ENCODE data around the gene ASB13. TPM values are rescaled to one million over a fixed set of nuclear protein-coding genes. Genes with fewer than 3 reads are reported as not detected.

ASB13 gene
- total RNA-seq, 2 experiments from 2014 or later, result 7.0 to 7.2 TPM

GRCh38 chr10:5641501-5641900, 24.9 kb downstream of the ASB13 start:
- CTCF ChIA-PET, result interaction anchor here (2.0 kb wide), 1 partner anchor 18 kb away, joined by 5 read pairs; no protein-coding TSS in a partner anchor
- peaks cover 6% of the 10 kb centered on the region for H3K36me3 Mint-ChIP-seq (ENCODE audit: low read depth)
- H3K4me1 Mint-ChIP-seq (ENCODE audit: low read depth), result no peaks in the 10 kb centered on the region
- no peaks in the 10 kb centered on the region for H3K27me3 Mint-ChIP-seq (ENCODE audit: low read depth)
- H3K27ac Mint-ChIP-seq, result no peak overlapping the region
- DNase-seq, result no peak
- intact Hi-C loops (cut with micrococcal nuclease), result no loop called here
- no peak overlapping the region for H3K4me3 Mint-ChIP-seq
- H3K9me3 Mint-ChIP-seq, result no peaks in the 10 kb centered on the region

DNA sequence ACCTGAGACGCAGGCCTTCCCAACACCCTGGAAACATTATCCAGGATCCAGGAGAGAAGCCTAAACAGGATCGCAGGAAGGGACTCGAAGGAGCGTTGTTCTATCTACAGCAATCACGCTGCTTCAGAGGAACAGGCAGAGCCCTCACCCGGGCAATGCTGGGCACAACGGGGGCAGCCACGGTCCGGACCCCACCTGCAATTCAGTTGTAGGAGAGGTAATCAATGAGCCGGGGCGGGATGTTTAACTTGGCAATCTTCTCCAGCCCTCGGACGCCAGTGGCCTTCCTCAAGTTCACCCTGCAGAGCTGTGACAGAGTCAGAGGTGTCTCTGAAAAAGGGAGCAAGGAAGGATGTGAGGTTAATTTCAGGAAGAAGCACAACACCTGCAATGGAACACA, 25.9 kb downstream of the ASB13 start:
- Mint-ChIP-seq H3K4me3 (no peak overlapping the region), H3K27me3 (ENCODE audit: low read depth) (no peaks in the 10 kb centered on the region), H3K9me3 (no peaks in the 10 kb centered on the region), H3K36me3 (ENCODE audit: low read depth) (peaks cover 6% of the 10 kb centered on the region), H3K4me1 (ENCODE audit: low read depth) (no peaks in the 10 kb centered on the region), H3K27ac (no peak overlapping the region)
- DNase-seq, result no peak
- intact Hi-C loops (cut with micrococcal nuclease), result no loop called here
- CTCF ChIA-PET, result no interaction called here

DNA sequence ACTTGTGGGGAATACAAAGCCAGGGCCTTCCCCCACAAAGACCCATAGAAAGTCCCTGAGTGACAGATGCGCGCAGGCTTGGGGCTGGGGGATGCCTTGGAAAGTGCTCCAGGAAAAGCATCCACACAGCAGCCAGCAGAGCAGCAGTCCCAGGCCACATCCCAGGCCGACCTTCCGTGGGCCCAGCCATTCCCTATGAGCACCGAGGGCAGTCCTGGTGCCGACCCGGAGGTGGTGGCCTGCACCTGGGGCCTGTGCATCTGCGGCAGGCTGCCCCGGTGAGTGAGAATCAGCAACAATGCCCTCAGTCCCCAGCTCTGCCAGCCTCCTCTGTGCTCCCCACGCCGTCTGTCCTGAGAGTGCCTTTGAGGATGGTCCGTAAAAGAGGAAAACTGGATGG, 26.4 kb downstream of the ASB13 start:
- intact Hi-C loops (cut with micrococcal nuclease), result no loop called here
- Mint-ChIP-seq H3K27me3 (ENCODE audit: low read depth) (no peaks in the 10 kb centered on the region), H3K27ac (no peak overlapping the region), H3K4me1 (ENCODE audit: low read depth) (no peaks in the 10 kb centered on the region), H3K9me3 (no peaks in the 10 kb centered on the region), H3K36me3 (ENCODE audit: low read depth) (peaks cover 6% of the 10 kb centered on the region), H3K4me3 (no peak overlapping the region)
- CTCF ChIA-PET, result no interaction called here
- no peak for DNase-seq

DNA sequence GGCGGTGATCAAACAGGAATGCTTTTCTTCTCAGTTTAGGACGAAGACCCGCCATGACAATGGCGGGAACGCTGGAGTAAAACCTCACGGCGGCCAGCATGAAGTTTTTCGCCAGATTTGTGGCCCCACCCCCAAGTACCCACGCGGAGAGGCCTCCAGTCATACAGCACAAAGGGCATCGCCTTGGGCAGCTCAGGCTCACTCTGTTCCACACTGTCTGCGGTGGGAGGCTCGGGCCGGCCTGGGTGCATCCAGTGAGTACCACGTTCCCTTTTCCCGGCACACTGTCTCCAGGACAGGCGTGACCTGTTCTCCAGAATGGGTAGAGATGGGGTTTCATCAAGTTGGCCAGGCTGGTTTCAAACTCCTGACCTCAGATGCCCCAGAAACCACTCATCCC, 27.3 kb downstream of the ASB13 start:
- intact Hi-C loops (cut with micrococcal nuclease), result no loop called here
- CTCF ChIA-PET, result no interaction called here
- H3K27ac Mint-ChIP-seq, result no peak overlapping the region

DNA sequence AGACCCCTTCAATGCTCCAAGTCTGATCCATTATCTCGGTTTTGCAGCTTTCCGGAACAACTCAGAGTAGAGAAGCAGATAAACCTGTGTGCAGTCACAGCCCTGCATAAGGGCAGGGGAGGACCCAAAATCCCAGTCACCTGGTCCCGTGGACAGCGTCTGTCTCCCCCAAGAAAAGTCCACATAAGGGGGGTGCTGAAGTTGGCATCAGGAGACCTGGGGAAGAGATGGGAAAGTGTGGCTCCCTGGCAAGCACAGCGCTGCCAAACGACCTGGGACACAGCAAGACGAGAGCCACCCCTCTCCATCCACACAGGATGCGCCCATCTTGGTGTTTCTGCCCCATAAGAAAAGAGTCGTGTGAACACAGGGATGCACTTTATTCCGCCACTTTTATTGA, 27.9 kb downstream of the ASB13 start:
- Mint-ChIP-seq H3K27me3 (ENCODE audit: low read depth) (no peaks in the 10 kb centered on the region), H3K9me3 (no peaks in the 10 kb centered on the region), H3K27ac (no peak overlapping the region), H3K36me3 (ENCODE audit: low read depth) (peaks cover 6% of the 10 kb centered on the region), H3K4me3 (no peak overlapping the region), H3K4me1 (ENCODE audit: low read depth) (no peaks in the 10 kb centered on the region)
- intact Hi-C loops (cut with micrococcal nuclease), result no loop called here
- DNase-seq, result no peak
- CTCF ChIA-PET, result no interaction called here

More for the DNA sequence above, 27.3 kb downstream of the ASB13 start:
- Mint-ChIP-seq H3K27me3 (ENCODE audit: low read depth) (no peaks in the 10 kb centered on the region), H3K4me1 (ENCODE audit: low read depth) (no peaks in the 10 kb centered on the region), H3K36me3 (ENCODE audit: low read depth) (peaks cover 6% of the 10 kb centered on the region), H3K4me3 (no peak overlapping the region), H3K9me3 (no peaks in the 10 kb centered on the region)
- no peak for DNase-seq

DNA sequence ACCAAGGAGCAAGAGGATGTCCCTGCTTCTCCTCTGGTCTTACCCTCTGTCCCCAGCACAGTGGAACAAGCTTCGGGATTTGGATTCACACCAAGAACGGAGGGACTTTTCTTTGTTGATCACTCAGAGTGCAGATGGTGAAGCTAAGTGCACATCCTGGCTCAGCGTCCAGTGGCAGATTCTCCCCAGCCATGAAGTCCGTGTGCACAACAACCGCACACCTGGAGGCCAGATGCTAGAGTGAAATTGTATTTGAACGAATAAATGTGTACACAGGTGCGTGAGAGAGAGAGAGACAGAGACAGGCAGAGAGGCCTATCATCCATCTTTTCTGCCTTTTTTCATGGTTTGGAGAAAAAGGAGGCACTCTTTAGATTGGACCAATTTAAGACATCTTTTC, 31.5 kb downstream of the ASB13 start:
- H3K4me1 Mint-ChIP-seq (ENCODE audit: low read depth), result peaks cover 3% of the 10 kb centered on the region
- intact Hi-C loops (cut with micrococcal nuclease), result no loop called here
- no peaks in the 10 kb centered on the region for H3K27me3 Mint-ChIP-seq (ENCODE audit: low read depth)
- H3K27ac Mint-ChIP-seq, result no peak overlapping the region
- no peaks in the 10 kb centered on the region for H3K36me3 Mint-ChIP-seq (ENCODE audit: low read depth)
- no peak for DNase-seq
- H3K4me3 Mint-ChIP-seq, result no peak overlapping the region
- CTCF ChIA-PET, result interaction anchor here (1.2 kb wide), 1 partner anchor 12 kb away, joined by 5 read pairs; no protein-coding TSS in a partner anchor
- no peaks in the 10 kb centered on the region for H3K9me3 Mint-ChIP-seq

DNA sequence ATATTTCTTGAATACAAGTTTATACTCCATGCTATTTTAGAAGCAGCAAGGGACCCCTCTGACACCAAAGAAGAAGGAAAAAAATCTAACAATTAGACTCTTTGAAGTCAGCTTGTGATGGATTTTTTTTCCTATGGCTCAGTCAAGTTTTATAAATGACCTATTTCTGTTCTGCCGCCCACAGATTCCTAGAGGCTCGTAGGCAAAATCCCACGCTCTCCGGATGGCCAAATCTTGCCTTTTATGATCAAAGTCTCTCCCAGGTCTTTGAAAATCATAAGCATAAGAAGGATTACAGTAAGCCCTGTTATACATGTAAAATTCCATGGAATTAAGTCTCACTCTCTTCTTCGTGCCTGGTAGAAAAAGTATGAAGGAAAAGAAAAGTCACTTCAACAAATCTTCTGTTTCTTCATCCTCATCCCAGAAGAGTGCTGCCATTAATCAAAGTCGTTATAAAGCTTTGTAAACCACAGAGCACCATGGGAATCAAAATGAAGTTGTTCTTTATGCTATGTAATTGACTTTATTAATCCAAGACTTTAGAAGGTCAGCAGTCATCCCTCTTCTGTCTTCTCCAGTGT, 33.1 kb downstream of the ASB13 start:
- CTCF ChIA-PET, result interaction anchor here (3.3 kb wide), 1 partner anchor 10 kb away, joined by 18 read pairs; no protein-coding TSS in a partner anchor
- H3K4me3 Mint-ChIP-seq, result no peak overlapping the region
- H3K27ac Mint-ChIP-seq, result no peak overlapping the region
- peaks cover 19% of the 10 kb centered on the region for H3K4me1 Mint-ChIP-seq (ENCODE audit: low read depth)
- no peaks in the 10 kb centered on the region for H3K9me3 Mint-ChIP-seq
- intact Hi-C loops (cut with micrococcal nuclease), result no loop called here
- no peaks in the 10 kb centered on the region for H3K36me3 Mint-ChIP-seq (ENCODE audit: low read depth)
- DNase-seq, result no peak
- H3K27me3 Mint-ChIP-seq (ENCODE audit: low read depth), result no peaks in the 10 kb centered on the region

DNA sequence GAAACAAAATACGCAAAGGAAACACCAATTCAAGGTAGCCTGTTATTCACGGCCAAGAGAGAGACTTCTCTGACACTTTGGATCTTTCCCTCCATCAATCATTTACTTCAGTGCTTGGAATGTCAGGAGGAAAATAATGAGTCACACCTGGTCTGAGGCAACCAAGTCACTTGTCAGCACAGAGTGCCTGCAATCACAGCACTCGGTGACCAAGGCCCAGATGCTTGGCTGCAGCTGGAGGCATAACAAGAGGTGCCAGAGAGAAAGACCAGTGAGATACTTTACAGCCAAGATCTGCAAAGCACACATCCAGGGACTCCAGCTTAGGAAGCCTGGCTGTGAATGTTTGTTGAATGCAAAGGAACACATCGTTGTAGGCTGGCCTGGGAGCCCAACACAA, 33.9 kb downstream of the ASB13 start:
- no peaks in the 10 kb centered on the region for H3K36me3 Mint-ChIP-seq (ENCODE audit: low read depth)
- no peaks in the 10 kb centered on the region for H3K27me3 Mint-ChIP-seq (ENCODE audit: low read depth)
- CTCF ChIA-PET, result interaction anchor here (0.6 to 3.3 kb wide), 2 partner anchors 9 to 445 kb away, joined by 3 to 18 read pairs; no protein-coding TSS in a partner anchor
- intact Hi-C loops (cut with micrococcal nuclease), result no loop called here
- no peak overlapping the region for H3K27ac Mint-ChIP-seq
- no peak overlapping the region for H3K4me3 Mint-ChIP-seq
- peaks cover 23% of the 10 kb centered on the region for H3K4me1 Mint-ChIP-seq (ENCODE audit: low read depth)
- no peak for DNase-seq
- H3K9me3 Mint-ChIP-seq, result no peaks in the 10 kb centered on the region

DNA sequence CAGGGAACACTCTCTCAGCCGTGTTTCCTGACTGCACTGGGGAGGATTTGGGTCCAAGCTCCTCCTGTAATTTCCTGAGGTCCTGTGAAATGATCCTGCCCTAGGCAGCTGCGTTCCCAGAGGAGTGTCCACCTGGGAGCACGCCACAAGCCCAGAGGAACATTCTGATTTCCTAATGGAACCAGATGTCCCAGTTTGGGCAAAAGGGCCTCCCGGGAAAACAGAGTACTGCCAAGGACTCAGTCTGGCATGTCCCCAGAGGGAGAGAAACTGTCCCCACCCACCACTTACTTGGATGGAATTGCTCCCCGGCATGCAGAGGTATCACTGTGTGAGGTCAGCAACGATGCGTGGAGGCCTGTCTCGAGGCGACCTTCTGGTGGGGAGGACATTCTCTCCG, 34.5 kb downstream of the ASB13 start:
- Mint-ChIP-seq H3K36me3 (ENCODE audit: low read depth) (no peaks in the 10 kb centered on the region), H3K27ac (no peak overlapping the region), H3K4me1 (ENCODE audit: low read depth) (peaks cover 23% of the 10 kb centered on the region), H3K9me3 (no peaks in the 10 kb centered on the region), H3K27me3 (ENCODE audit: low read depth) (no peaks in the 10 kb centered on the region), H3K4me3 (no peak overlapping the region)
- intact Hi-C loops (cut with micrococcal nuclease), result no loop called here
- CTCF ChIA-PET, result interaction anchor here (0.6 to 13.1 kb wide), 4 partner anchors 9 to 445 kb away, joined by 3 to 244 read pairs (median 11); no protein-coding TSS in a partner anchor
- no peak for DNase-seq

- Mint-ChIP-seq H3K27ac (no peak overlapping the region), H3K9me3 (no peaks in the 10 kb centered on the region), H3K36me3 (ENCODE audit: low read depth) (no peaks in the 10 kb centered on the region), H3K4me3 (no peak overlapping the region), H3K27me3 (ENCODE audit: low read depth) (no peaks in the 10 kb centered on the region), H3K4me1 (ENCODE audit: low read depth) (peaks cover 29% of the 10 kb centered on the region)
- CTCF ChIA-PET, result interaction anchor here (0.5 to 13.1 kb wide), 23 partner anchors 9 to 780 kb away, joined by 3 to 244 read pairs (median 4); partner anchors contain the start of gene TUBAL3
- no peak for DNase-seq
- intact Hi-C loops (cut with micrococcal nuclease), result loop anchor here (1.0 kb wide), 1 partner anchor 243 kb away; no protein-coding TSS in a partner anchor
Measured at GRCh38 chr10:5630112-5630436, 36.3 kb downstream of the ASB13 start.

- CTCF ChIA-PET, result interaction anchor here (0.5 to 13.1 kb wide), 32 partner anchors 8 to 1136 kb away, joined by 3 to 244 read pairs (median 4); partner anchors contain the start of gene TUBAL3
- intact Hi-C loops (cut with micrococcal nuclease), result loop anchor here (1.0 to 5.0 kb wide), 12 partner anchors 25 to 459 kb away; partner anchors contain the start of genes ANKRD16, GDI2, IL15RA and RBM17
- peak overlapping the region; percentile 31 for H3K4me3 Mint-ChIP-seq
- peaks cover 29% of the 10 kb centered on the region for H3K4me1 Mint-ChIP-seq (ENCODE audit: low read depth)
- DNase-seq, result peak; percentile 96
- no peaks in the 10 kb centered on the region for H3K27me3 Mint-ChIP-seq (ENCODE audit: low read depth)
- no peaks in the 10 kb centered on the region for H3K9me3 Mint-ChIP-seq
- no peaks in the 10 kb centered on the region for H3K36me3 Mint-ChIP-seq (ENCODE audit: low read depth)
- peak overlapping the region; percentile 73 for H3K27ac Mint-ChIP-seq
Measured at GRCh38 chr10:5629303-5630111, 36.9 kb downstream of the ASB13 start.

DNA sequence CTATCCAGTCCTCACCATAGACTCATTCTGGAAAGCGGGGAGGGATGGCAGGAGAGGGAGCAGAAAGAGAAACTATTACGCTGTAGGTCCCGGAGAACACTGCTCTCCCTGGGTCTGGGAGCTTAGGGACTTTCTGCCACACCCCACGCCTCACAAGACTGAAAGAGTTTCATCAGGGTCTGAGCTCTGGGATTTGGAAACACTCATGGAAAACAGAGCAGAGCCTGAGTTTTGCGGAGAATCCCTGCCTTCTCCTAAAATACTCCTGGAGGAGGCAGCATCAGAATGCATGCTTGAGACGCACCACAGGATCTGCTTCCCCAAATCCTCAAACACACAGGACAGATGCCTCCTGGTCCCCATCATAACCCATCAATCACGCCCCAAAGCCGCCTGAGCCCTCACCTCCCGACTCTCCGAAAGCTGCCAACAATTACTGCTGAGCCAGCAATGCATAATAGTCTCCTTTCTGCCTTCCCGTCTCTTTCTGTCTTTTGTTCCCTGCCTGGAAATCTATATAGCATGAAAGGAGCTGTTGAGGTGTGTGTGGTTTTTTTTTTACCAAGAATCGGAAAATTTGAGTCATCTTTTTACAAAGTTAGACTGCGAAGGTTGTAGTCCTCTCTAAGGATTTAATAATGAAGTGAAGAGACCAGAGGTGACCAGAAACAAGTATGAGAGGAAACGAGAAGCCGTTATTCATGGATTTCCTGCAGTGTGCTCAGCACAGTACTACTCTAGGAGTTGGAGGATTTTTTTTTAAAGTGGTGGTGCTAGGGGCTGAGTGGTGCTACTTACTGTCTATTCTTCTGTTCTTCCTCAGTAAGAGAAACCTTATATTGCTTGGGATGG, 37.7 kb downstream of the ASB13 start:
- CTCF ChIA-PET, result interaction anchor here (0.6 to 13.1 kb wide), 18 partner anchors 7 to 1135 kb away, joined by 3 to 244 read pairs (median 4); partner anchors contain the start of gene TUBAL3
- peak overlapping the region; percentile 73 for H3K27ac Mint-ChIP-seq
- H3K36me3 Mint-ChIP-seq (ENCODE audit: low read depth), result no peaks in the 10 kb centered on the region
- H3K4me3 Mint-ChIP-seq, result peak overlapping the region; percentile 31
- peak; percentile 74 for DNase-seq
- intact Hi-C loops (cut with micrococcal nuclease), result loop anchor here (1.0 to 5.0 kb wide), 11 partner anchors 26 to 460 kb away; partner anchors contain the start of genes ANKRD16, GDI2, IL15RA and RBM17
- H3K27me3 Mint-ChIP-seq (ENCODE audit: low read depth), result no peaks in the 10 kb centered on the region
- H3K9me3 Mint-ChIP-seq, result no peaks in the 10 kb centered on the region
- peaks cover 29% of the 10 kb centered on the region for H3K4me1 Mint-ChIP-seq (ENCODE audit: low read depth)

Data from activated naive CD4-positive, alpha-beta T cell treated with anti-CD3 and anti-CD28 coated beads for 36 hours (primary cell).